ENCODE data around the gene MACC1. TPM values are rescaled to one million over a fixed set of nuclear protein-coding genes. Genes with fewer than 3 reads are reported as not detected.
"Not testable (repeated sequence)": the region's sequence is repeated elsewhere in the genome, so short reads cannot be mapped to it uniquely, and the experiment has no call there.

MACC1 gene
- total and polyA plus RNA-seq, 2 experiments from 2014 or later: 3.4 to 13.4 TPM

- Histone ChIP-seq H3K36me3 (ENCODE audit: insufficient read depth) (0 out of 2 replicates have a peak, but pooled peaks cover 5% of the 10 kb centered on the region), H3K4me2 (no peak overlapping the region), H4K20me1 (replicated peaks; ENCODE audit: insufficient read depth) (no peaks in the 10 kb centered on the region), H3K27ac (ENCODE audit: low read depth) (no peak overlapping the region), H2AFZ (no peak overlapping the region), H3F3A (replicated peaks; ENCODE audit: low read depth) (no peaks in the 10 kb centered on the region), H3K79me2 (replicated peaks; ENCODE audit: insufficient read depth) (no peaks in the 10 kb centered on the region), H3K4me3 (no peak overlapping the region), H3K9me2 (ENCODE audit: insufficient read depth) (peaks cover 5% of the 10 kb centered on the region), H3K4me1 (ENCODE audit: insufficient read depth) (peaks cover 9% of the 10 kb centered on the region), H3K27me3 (ENCODE audit: insufficient read depth) (no peaks in the 10 kb centered on the region)
- Mint-ChIP-seq H3K27me3 (ENCODE audit: insufficient read depth, low read depth, poor library complexity) (peaks cover 4% of the 10 kb centered on the region), H3K4me3 (no peak overlapping the region), H3K27ac (no peak overlapping the region), H3K9me3 (peaks cover 4% of the 10 kb centered on the region; the same call in 2 of the 3 replicates), H3K36me3 (ENCODE audit: low read depth) (peaks cover 11% of the 10 kb centered on the region; the same call in 2 of the 3 replicates), H3K4me1 (peaks cover 13% of the 10 kb centered on the region; the same call in 2 of the 3 replicates)
- TF ChIP-seq POLR2AphosphoS5 (IDR thresholded peaks at IDR 0.05; ENCODE audit: low read depth): no peak
- ATAC-seq: no peak
- no peak for DNase-seq (ENCODE audit: low spot score)
Observed at GRCh38 chr7:20189852-20190251, 27.3 kb downstream of the MACC1 start.

GRCh38 chr7:20188567-20188966 lies 28.6 kb downstream of the MACC1 start:
- Mint-ChIP-seq H3K4me3 (no peak overlapping the region), H3K9me3 (peaks cover 4% of the 10 kb centered on the region; the same call in 2 of the 3 replicates), H3K4me1 (peaks cover 13% of the 10 kb centered on the region; the same call in 2 of the 3 replicates), H3K36me3 (ENCODE audit: low read depth) (peaks cover 11% of the 10 kb centered on the region; the same call in 2 of the 3 replicates), H3K27ac (no peak overlapping the region), H3K27me3 (ENCODE audit: insufficient read depth, low read depth, poor library complexity) (peaks cover 4% of the 10 kb centered on the region)
- peaks cover 5% of the 10 kb centered on the region for H3K9me2 ChIP-seq (ENCODE audit: insufficient read depth)
- DNase-seq (ENCODE audit: low spot score): no peak
- no peak overlapping the region for H3K4me3 ChIP-seq
- H3K27ac ChIP-seq (ENCODE audit: low read depth): no peak overlapping the region
- H4K20me1 ChIP-seq (replicated peaks; ENCODE audit: insufficient read depth): no peaks in the 10 kb centered on the region
- H3K4me2 ChIP-seq: no peak overlapping the region
- 0 out of 2 replicates have a peak, but pooled peaks cover 5% of the 10 kb centered on the region for H3K36me3 ChIP-seq (ENCODE audit: insufficient read depth)
- no peak overlapping the region for H2AFZ ChIP-seq
- no peaks in the 10 kb centered on the region for H3K27me3 ChIP-seq (ENCODE audit: insufficient read depth)
- no peak for ATAC-seq
- TF ChIP-seq CREB1 (CRISPR knock-in tag; IDR thresholded peaks at IDR 0.05; ENCODE audit: low read depth) (no peak), NANOG (IDR thresholded peaks at IDR 0.05; ENCODE audit: borderline replicate concordance) (no peak), POLR2AphosphoS5 (IDR thresholded peaks at IDR 0.05; ENCODE audit: low read depth) (no peak), ZNF331 (CRISPR knock-in tag; IDR thresholded peaks at IDR 0.05; ENCODE audit: low read depth) (no peak)
- H3K4me1 ChIP-seq (ENCODE audit: insufficient read depth): peaks cover 6% of the 10 kb centered on the region
- no peaks in the 10 kb centered on the region for H3K79me2 ChIP-seq (replicated peaks; ENCODE audit: insufficient read depth)
- no peaks in the 10 kb centered on the region for H3F3A ChIP-seq (replicated peaks; ENCODE audit: low read depth)

GRCh38 chr7:20187850-20188249 lies 29.3 kb downstream of the MACC1 start:
- H3K27ac Mint-ChIP-seq; H3K27ac ChIP-seq (ENCODE audit: low read depth); H3K27me3 Mint-ChIP-seq (ENCODE audit: insufficient read depth, low read depth, poor library complexity); H3K4me3 ChIP-seq; H3K4me1 ChIP-seq (ENCODE audit: insufficient read depth); DNase-seq (ENCODE audit: low spot score); H3K36me3 ChIP-seq (ENCODE audit: insufficient read depth); H3K4me2 ChIP-seq; H3F3A ChIP-seq (replicated peaks; ENCODE audit: low read depth); H3K9me3 Mint-ChIP-seq; H3K9me2 ChIP-seq (ENCODE audit: insufficient read depth); H3K79me2 ChIP-seq (replicated peaks; ENCODE audit: insufficient read depth); H4K20me1 ChIP-seq (replicated peaks; ENCODE audit: insufficient read depth); H2AFZ ChIP-seq; ATAC-seq; H3K4me3 Mint-ChIP-seq; H3K27me3 ChIP-seq (ENCODE audit: insufficient read depth): not testable (repeated sequence)
- peaks cover 13% of the 10 kb centered on the region; the same call in 2 of the 3 replicates for H3K4me1 Mint-ChIP-seq
- H3K36me3 Mint-ChIP-seq (ENCODE audit: low read depth): peaks cover 11% of the 10 kb centered on the region; the same call in 2 of the 3 replicates

- Histone ChIP-seq H3K27me3 (ENCODE audit: insufficient read depth) (no peaks in the 10 kb centered on the region), H3K4me1 (ENCODE audit: insufficient read depth) (no peaks in the 10 kb centered on the region), H4K20me1 (replicated peaks; ENCODE audit: insufficient read depth) (no peaks in the 10 kb centered on the region), H3K27ac (ENCODE audit: low read depth) (no peak overlapping the region), H2AFZ (no peak overlapping the region), H3K36me3 (ENCODE audit: insufficient read depth) (0 out of 2 replicates have a peak, but pooled peaks cover 5% of the 10 kb centered on the region), H3K4me3 (no peak overlapping the region), H3K4me2 (no peak overlapping the region), H3K9me2 (ENCODE audit: insufficient read depth) (peaks cover 5% of the 10 kb centered on the region), H3K79me2 (replicated peaks; ENCODE audit: insufficient read depth) (no peaks in the 10 kb centered on the region), H3F3A (replicated peaks; ENCODE audit: low read depth) (no peaks in the 10 kb centered on the region)
- H3K4me1 Mint-ChIP-seq: peaks cover 2% of the 10 kb centered on the region; the same call in 2 of the 3 replicates
- no peak overlapping the region for H3K27ac Mint-ChIP-seq
- H3K4me3 Mint-ChIP-seq: no peak overlapping the region
- DNase-seq (ENCODE audit: low spot score) (no peak), ATAC-seq (no peak)
- peaks cover 11% of the 10 kb centered on the region; the same call in 2 of the 3 replicates for H3K36me3 Mint-ChIP-seq (ENCODE audit: low read depth)
- peaks cover 2% of the 10 kb centered on the region for H3K27me3 Mint-ChIP-seq (ENCODE audit: insufficient read depth, low read depth, poor library complexity)
- H3K9me3 Mint-ChIP-seq: peaks cover 4% of the 10 kb centered on the region; the same call in 2 of the 3 replicates
- no peak for TF ChIP-seq POLR2AphosphoS5 (IDR thresholded peaks at IDR 0.05; ENCODE audit: low read depth)
- no peak for TF ChIP-seq NANOG (IDR thresholded peaks at IDR 0.05; ENCODE audit: borderline replicate concordance)
- TF ChIP-seq ZNF462 (CRISPR knock-in tag; IDR thresholded peaks at IDR 0.05): no peak
Observed at GRCh38 chr7:20185988-20186387, 31.2 kb downstream of the MACC1 start.

All from GM23338 (cell line).